ENCODE data around the gene FBXL22. TPM values are rescaled to one million over a fixed set of nuclear protein-coding genes. Genes with fewer than 3 reads are reported as not detected.

FBXL22 gene
- total and polyA plus RNA-seq, 2 of the 8 experiments (the other 6 are each of a cell fraction or from before 2014, with no cell fraction given) = 0.09 to 0.47 TPM

- TF ChIP-seq KDM5A (IDR thresholded peaks at IDR 0.05; ENCODE audit: low read length) (no peak), TEAD4 (IDR thresholded peaks at IDR 0.05; ENCODE audit: low read depth, low read length) (no peak), SRF (IDR thresholded peaks at IDR 0.05; ENCODE audit: low read depth, low read length) (no peak)
Measured at GRCh38 chr15:63595688-63596087, 1.5 kb upstream of the FBXL22 start (continued).

Data from H1 (cell line).